Left ventricle myocardium inferior (tissue), 1 donor: ENCODE data around the gene ZNF710. TPM values are rescaled to one million over a fixed set of nuclear protein-coding genes. Genes with fewer than 3 reads are reported as not detected.
A peak's percentile ranks its signal among the peaks of the same experiment; 100 is the strongest.
"Not testable (repeated sequence)": the region's sequence is repeated elsewhere in the genome, so short reads cannot be mapped to it uniquely, and the experiment has no call there.

ENCODE experiments used
- DNase-seq: peaks from one replicate; pipeline ENCODE4 v3.0.0-alpha.2; 2020
- H3K27ac ChIP-seq: fragments of 200-600 bp; replicated peaks from 2 replicates; pipeline ENCODE4 v1.8.0; 2021
- H3K27me3 ChIP-seq: fragments of 200-600 bp; 2 replicates; pipeline ENCODE4 v1.8.0; 2021; ENCODE audit warnings: low read depth
- H3K36me3 ChIP-seq: fragments of 200-600 bp; 2 replicates; pipeline ENCODE4 v1.8.0; 2021
- H3K4me1 ChIP-seq: fragments of 200-600 bp; 2 replicates; pipeline ENCODE4 v1.8.0; 2021
- H3K4me3 ChIP-seq: fragments of 200-600 bp; 2 replicates; pipeline ENCODE4 v1.8.0; 2021; ENCODE audit warnings: mild to moderate bottlenecking, moderate library complexity
- H3K9me3 ChIP-seq: fragments of 200-600 bp; replicated peaks from 2 replicates; pipeline ENCODE4 v1.8.0; 2021
- CTCF ChIP-seq: fragments of 200-600 bp; IDR thresholded peaks from 2 replicates; pipeline ENCODE4 v1.8.0; 2021; ENCODE audit warnings: antibody characterized with exemption, mild to moderate bottlenecking, borderline replicate concordance
- intact Hi-C: fragments of 100-400 bp; cut with micrococcal nuclease; formaldehyde crosslinking; loops from one replicate; pipeline ENCODE4 v1.11.0; 2022
- total RNA-seq: library from RNA; stranded (reverse); fragmentation: NEBNext Ultra II Directional; extraction: Animal tissue kit (Norgen Biotek cat#: 25700); gene quantifications from one replicate; pipeline ENCODE4 v1.2.1, GENCODE V29; 2021
- donor health status: DM: no; HTN: yes; CAD: no; lungs with severe emphysema.

The ZNF710 gene
- total RNA-seq, 1 donor from 2014 or later: 5.5 TPM

- intact Hi-C loops: loop anchor here (10.0 kb wide), 1 partner anchor 70 kb away; no protein-coding TSS in a partner anchor
- H3K4me3 ChIP-seq: peak overlapping the region; percentile 40
Measured at GRCh38 chr15:90064911-90065681, 64.0 kb downstream of the ZNF710 start.

GRCh38 chr15:90065682-90066049 is 64.5 kb downstream of the ZNF710 start:
- Histone ChIP-seq H3K4me1 (peaks cover 54% of the 10 kb centered on the region), H3K9me3 (no peaks in the 10 kb centered on the region), H3K27me3 (no peaks in the 10 kb centered on the region), H3K27ac (peak overlapping the region; percentile 87), H3K36me3 (peaks cover 8% of the 10 kb centered on the region), H3K4me3 (peak overlapping the region; percentile 40)
- TF ChIP-seq CTCF: no peak
- intact Hi-C loops: loop anchor here (10.0 kb wide), 1 partner anchor 71 kb away; no protein-coding TSS in a partner anchor
- DNase-seq: no peak

More at GRCh38 chr15:90064911-90065681, 64.0 kb downstream of the ZNF710 start:
- no peak for TF ChIP-seq CTCF
- H3K36me3 ChIP-seq: peaks cover 8% of the 10 kb centered on the region
- H3K27me3 ChIP-seq: no peaks in the 10 kb centered on the region
- H3K27ac ChIP-seq: peak overlapping the region; percentile 87
- no peaks in the 10 kb centered on the region for H3K9me3 ChIP-seq
- DNase-seq: peak; percentile 80
- peaks cover 56% of the 10 kb centered on the region for H3K4me1 ChIP-seq

GRCh38 chr15:90067181-90067952 is 66.2 kb downstream of the ZNF710 start:
- H3K36me3 ChIP-seq: peaks cover 8% of the 10 kb centered on the region
- no peaks in the 10 kb centered on the region for H3K9me3 ChIP-seq
- peaks cover 43% of the 10 kb centered on the region for H3K4me1 ChIP-seq
- H3K4me3 ChIP-seq: no peak overlapping the region
- intact Hi-C loops: loop anchor here (10.0 kb wide), 1 partner anchor 73 kb away; no protein-coding TSS in a partner anchor
- no peak for TF ChIP-seq CTCF
- no peak for DNase-seq
- H3K27ac ChIP-seq: no peak overlapping the region
- H3K27me3 ChIP-seq: no peaks in the 10 kb centered on the region

DNA sequence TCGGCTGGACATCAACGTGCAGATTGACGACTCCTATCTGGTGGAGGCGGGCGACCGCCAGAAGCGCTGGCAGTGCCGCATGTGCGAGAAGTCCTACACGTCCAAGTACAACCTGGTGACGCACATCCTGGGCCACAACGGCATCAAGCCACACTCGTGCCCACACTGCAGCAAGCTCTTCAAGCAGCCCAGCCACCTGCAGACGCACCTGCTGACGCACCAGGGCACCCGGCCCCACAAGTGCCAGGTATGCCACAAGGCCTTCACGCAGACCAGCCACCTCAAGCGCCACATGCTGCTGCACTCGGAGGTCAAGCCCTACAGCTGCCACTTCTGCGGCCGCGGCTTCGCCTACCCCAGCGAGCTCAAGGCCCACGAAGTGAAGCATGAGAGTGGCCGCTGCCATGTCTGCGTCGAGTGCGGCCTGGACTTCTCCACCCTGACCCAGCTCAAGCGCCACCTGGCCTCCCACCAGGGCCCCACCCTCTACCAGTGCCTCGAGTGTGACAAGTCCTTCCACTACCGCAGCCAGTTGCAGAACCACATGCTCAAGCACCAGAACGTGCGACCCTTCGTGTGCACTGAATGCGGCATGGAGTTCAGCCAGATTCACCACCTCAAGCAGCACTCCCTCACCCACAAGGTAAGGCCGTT is 67.0 kb downstream of the ZNF710 start:
- peaks cover 36% of the 10 kb centered on the region for H3K4me1 ChIP-seq
- TF ChIP-seq CTCF: no peak
- intact Hi-C loops: loop anchor here (10.0 kb wide), 1 partner anchor 73 kb away; no protein-coding TSS in a partner anchor

GRCh38 chr15:90070623-90071022 is 69.5 kb downstream of the ZNF710 start:
- Histone ChIP-seq H3K4me1 (peaks cover 16% of the 10 kb centered on the region), H3K36me3 (peaks cover 11% of the 10 kb centered on the region), H3K27ac (peak overlapping the region; percentile 7)
- not testable (repeated sequence) for H3K4me3 ChIP-seq, H3K27me3 ChIP-seq, DNase-seq, H3K9me3 ChIP-seq
- intact Hi-C loops: loop anchor here (10.0 kb wide), 1 partner anchor 176 kb away; the partner anchor contains the start of gene AP3S2

More for the DNA sequence above, 67.0 kb downstream of the ZNF710 start:
- H3K9me3 ChIP-seq: no peaks in the 10 kb centered on the region
- DNase-seq: no peak
- H3K4me3 ChIP-seq: no peak overlapping the region
- H3K27me3 ChIP-seq: no peaks in the 10 kb centered on the region
- H3K27ac ChIP-seq: no peak overlapping the region
- H3K36me3 ChIP-seq: peaks cover 8% of the 10 kb centered on the region
